OCI-LY7 (cell line): ENCODE results near the gene SDCCAG8. TPM values are rescaled to one million over a fixed set of nuclear protein-coding genes. Genes with fewer than 3 reads are reported as not detected.
"Not testable (repeated sequence)": the region's sequence is repeated elsewhere in the genome, so short reads cannot be mapped to it uniquely, and the experiment has no call there.

Source experiments
- Bru-seq: library from RNA; stranded (reverse); fragments of 400-500 nt; gene quantifications from one replicate; lab custom pipeline; 2021; lab: Mats Ljungman, UMichigan
- BruChase-seq, 2 experiments: library from RNA; stranded (reverse); fragments of 400-500 nt; gene quantifications; one replicate each; lab custom pipeline; 2021; lab: Mats Ljungman, UMichigan
- BruUV-seq: library from RNA; stranded (reverse); fragments of 400-500 nt; replicated peaks from 2 replicates; lab custom pipeline; 2021; lab: Mats Ljungman, UMichigan
- CTCF ChIA-PET: fragments of 300-600 bp; sonication (Branson Sonifier 250); formaldehyde crosslinking; loops from one replicate; lab custom pipeline; 2022; ENCODE audit warnings: antibody characterized with exemption; ENCODE audit not compliant: unreplicated experiment; lab: Charles Lee
- POLR2A ChIA-PET: fragments of 300-600 bp; sonication (Branson Sonifier 250); formaldehyde crosslinking; loops from one replicate; lab custom pipeline; 2022; ENCODE audit warnings: antibody characterized with exemption; lab: Charles Lee
- DNase-seq: peaks from one replicate; pipeline ENCODE4 v3.0.0-alpha.2; 2015; ENCODE audit warnings: low spot score
- H2AFZ ChIP-seq: fragments of 200-600 bp; sonication (generic), shearing (Covaris generic); 2 replicates; pipeline ENCODE4 v1.6.1; 2014; ENCODE audit warnings: mild to moderate bottlenecking, antibody characterized with exemption, low read length, moderate library complexity
- H3K27ac ChIP-seq: fragments of 200-600 bp; sonication (generic); 2 replicates; pipeline ENCODE4 v1.5.1; 2014; ENCODE audit warnings: mixed run types, low read depth, mild to moderate bottlenecking, moderate library complexity, low read length, inconsistent platforms; ENCODE audit not compliant: poor library complexity, severe bottlenecking
- H3K36me3 ChIP-seq: fragments of 200-600 bp; sonication (generic); 2 replicates; pipeline ENCODE4 v1.6.1; 2014; ENCODE audit warnings: mild to moderate bottlenecking, antibody characterized with exemption, low read length, moderate library complexity, mixed read lengths; ENCODE audit not compliant: insufficient read depth
- H3K4me1 ChIP-seq: fragments of 200-600 bp; sonication (generic); 2 replicates; pipeline ENCODE4 v1.5.1; 2014; ENCODE audit warnings: mild to moderate bottlenecking, low read length; ENCODE audit not compliant: insufficient read depth, poor library complexity, severe bottlenecking
- H3K4me2 ChIP-seq: fragments of 200-600 bp; sonication (generic); 2 replicates; pipeline ENCODE4 v1.6.1; 2014; ENCODE audit warnings: mild to moderate bottlenecking, low read length
- H3K4me3 ChIP-seq: fragments of 200-600 bp; sonication (generic); 2 replicates; pipeline ENCODE4 v1.5.1; 2014; ENCODE audit warnings: mild to moderate bottlenecking, low read depth, low read length; ENCODE audit not compliant: poor library complexity, severe bottlenecking
- H3K79me2 ChIP-seq: fragments of 200-600 bp; sonication (generic); 2 replicates; pipeline ENCODE4 v1.6.1; 2016; ENCODE audit warnings: low read depth, mild to moderate bottlenecking, low read length, moderate library complexity, mixed read lengths; ENCODE audit not compliant: insufficient read depth
- H3K9me2 ChIP-seq: fragments of 200-600 bp; sonication (generic); 2 replicates; pipeline ENCODE4 v1.6.1; 2016; ENCODE audit warnings: mild to moderate bottlenecking, low read length, mixed read lengths; ENCODE audit not compliant: insufficient read depth
- H3K9me3 ChIP-seq: fragments of 200-600 bp; sonication (generic); 2 replicates; pipeline ENCODE4 v1.6.1; 2014; ENCODE audit warnings: mild to moderate bottlenecking, mixed run types, low read length, mixed read lengths
- H4K20me1 ChIP-seq: fragments of 200-600 bp; sonication (generic); 2 replicates; pipeline ENCODE4 v1.6.1; 2014; ENCODE audit warnings: mild to moderate bottlenecking, antibody characterized with exemption, low read length, moderate library complexity, mixed read lengths; ENCODE audit not compliant: insufficient read depth
- CTCF ChIP-seq: fragments of 200-600 bp; sonication (generic); conservative IDR thresholded peaks from 2 replicates; pipeline ENCODE4 v1.5.1; 2014; ENCODE audit warnings: mild to moderate bottlenecking, antibody characterized with exemption, low read length, moderate library complexity, mixed read lengths
- EZH2phosphoT487 ChIP-seq: fragments of 200-600 bp; sonication (generic); IDR thresholded peaks from 2 replicates; pipeline ENCODE4 v1.6.1; 2018; ENCODE audit warnings: low read depth, borderline replicate concordance, mild to moderate bottlenecking, mixed run types, antibody characterized with exemption, low read length, moderate library complexity, mixed read lengths
- intact Hi-C: fragments of 100-400 bp; cut with micrococcal nuclease; formaldehyde crosslinking; loops from one replicate; pipeline ENCODE4 v1.10.0; 2022; ENCODE audit not compliant: unreplicated experiment
- long read RNA-seq: library from polyadenylated mRNA; stranded (forward); transcript quantifications from one replicate; pipeline ENCODE4 v2.0.0, GENCODE V29; 2022
- total RNA-seq, 2 experiments: library from RNA; depleted of rRNA in 1 of 2; stranded (reverse); fragments of >200 nt in 1 of 2; shearing (Covaris generic) in 1 of 2; gene quantifications; 2 replicates each; pipeline ENCODE4 v1.2.3, GENCODE V29; 2014 to 2022

SDCCAG8 gene
- total RNA-seq (2014; rRNA removed; shearing (Covaris generic)) (13.4 and 18.1 TPM in 2 replicates), total RNA-seq (2022) (26.2 and 28.7 TPM in 2 replicates), Bru-seq, nascent RNA (percentile 62 among the genes with signal in this experiment), BruChase-seq, experiment 1, labeled RNA remaining after a 6-hour chase (percentile 61 among the genes with signal in this experiment), BruChase-seq, experiment 2, labeled RNA remaining after a 2-hour chase (percentile 60 among the genes with signal in this experiment)
- long read RNA-seq, transcript SDCCAG8-201 (18 exons, 2,567 nt), result major isoform, 6 of 51 reads
- long read RNA-seq, partial matches to known transcripts, result 15 of 51 reads
- long read RNA-seq, other reads (novel, unspliced or antisense), result 30 of 51 reads

GRCh38 chr1:243255791-243256512 is at the start of gene SDCCAG8:
Gene SDCCAG8 (plus strand): TSS chr1:243256041. CDS start chr1:243256174, 133 bp downstream.
- Histone ChIP-seq H2AFZ (peak within 1 kb of the TSS; percentile 76; the same call in 1 of the 2 replicates), H3K4me2 (peak within 1 kb of the TSS; percentile 93), H3K9me2 (no peaks in the 10 kb centered on the region), H3K79me2 (peaks cover 60% of the 10 kb centered on the region), H4K20me1 (peaks cover 18% of the 10 kb centered on the region), H3K4me1 (peaks cover 33% of the 10 kb centered on the region), H3K27ac (peak within 1 kb of the TSS; percentile 85), H3K4me3 (peak within 1 kb of the TSS; percentile 93), H3K9me3 (no peaks in the 10 kb centered on the region), H3K36me3 (no peaks in the 10 kb centered on the region)
- ChIA-PET POLR2A (interaction anchor here (0.6 to 5.3 kb wide), 19 partner anchors 8 to 67 kb away, joined by 3 to 37 read pairs (median 4); no protein-coding TSS in a partner anchor), CTCF (interaction anchor here (1.2 kb wide), 1 partner anchor 23 kb away, joined by 6 read pairs; no protein-coding TSS in a partner anchor)
- BruUV-seq, result no TSS peak
- intact Hi-C loops, result no loop called here
- TF ChIP-seq EZH2phosphoT487, result no peak
- TF ChIP-seq CTCF, result no peak
- peak; percentile 99 for DNase-seq

- POLR2A ChIA-PET, result interaction anchor here (0.6 to 0.9 kb wide), 2 partner anchors 8 to 14 kb away, joined by 3 to 6 read pairs; no protein-coding TSS in a partner anchor
- H3K27ac ChIP-seq, CTCF ChIA-PET, H3K9me3 ChIP-seq, H3K4me3 ChIP-seq, BruUV-seq, H2AFZ ChIP-seq, H3K4me2 ChIP-seq, H4K20me1 ChIP-seq, H3K4me1 ChIP-seq, intact Hi-C loops, DNase-seq, H3K9me2 ChIP-seq, H3K79me2 ChIP-seq: not testable (repeated sequence)
- H3K36me3 ChIP-seq, result peaks cover 34% of the 10 kb centered on the region
Measured at GRCh38 chr1:243211984-243212383, 43.9 kb upstream of the SDCCAG8 start.

- POLR2A ChIA-PET, result interaction anchor here (0.6 to 1.4 kb wide), 4 partner anchors 22 to 1723 kb away, joined by 3 to 7 read pairs (median 4); no protein-coding TSS in a partner anchor
- no peaks in the 10 kb centered on the region for H3K79me2 ChIP-seq
Measured at GRCh38 chr1:243213045-243213787, 42.6 kb upstream of the SDCCAG8 start.

More at GRCh38 chr1:243213045-243213787, 42.6 kb upstream of the SDCCAG8 start:
- peaks cover 47% of the 10 kb centered on the region for H3K36me3 ChIP-seq
- H3K9me2 ChIP-seq, result no peaks in the 10 kb centered on the region
- 0 out of 2 replicates have a peak, but pooled peaks cover 4% of the 10 kb centered on the region for H4K20me1 ChIP-seq
- no peak for TF ChIP-seq CTCF
- TF ChIP-seq EZH2phosphoT487, result no peak
- no peak overlapping the region for H3K27ac ChIP-seq
- CTCF ChIA-PET, result no interaction called here
- no peak overlapping the region for H3K4me2 ChIP-seq
- no peak for DNase-seq
- no peak overlapping the region for H3K4me3 ChIP-seq
- intact Hi-C loops, result no loop called here
- no TSS peak for BruUV-seq
- no peaks in the 10 kb centered on the region for H3K9me3 ChIP-seq
- H2AFZ ChIP-seq, result no peak overlapping the region
- H3K4me1 ChIP-seq, result no peaks in the 10 kb centered on the region
